Activated CD4-positive, alpha-beta memory T cell treated with anti-CD3 and anti-CD28 coated beads, Interleukin-2, amount 10 ng/mL, durations not matched to agents 7 days and 5 days (primary cell): Measurements from ENCODE around the gene CCNA1. TPM values are rescaled to one million over a fixed set of nuclear protein-coding genes. Genes with fewer than 3 reads are reported as not detected.

Source experiments
- CTCF ChIA-PET: fragments of 350-600 bp; sonication (Branson Sonifier 250); formaldehyde crosslinking; loops from one replicate; lab custom pipeline; 2021; ENCODE audit warnings: antibody characterized with exemption, inconsistent platforms; lab: Charles Lee
- POLR2A ChIA-PET: fragments of 350-600 bp; sonication (Branson Sonifier 250); formaldehyde crosslinking; loops from one replicate; lab custom pipeline; 2021; ENCODE audit warnings: antibody characterized with exemption; lab: Charles Lee
- DNase-seq: peaks from one replicate; pipeline ENCODE4 v3.0.0-alpha.2; 2020
- H3K27ac Mint-ChIP-seq: one replicate; pipeline ENCODE4 v1.8.0; 2021; ENCODE audit warnings: mild to moderate bottlenecking, mixed read lengths
- H3K27me3 Mint-ChIP-seq: one replicate; pipeline ENCODE4 v1.8.0; 2021; ENCODE audit warnings: mixed read lengths
- H3K36me3 Mint-ChIP-seq: one replicate; pipeline ENCODE4 v1.8.0; 2021; ENCODE audit warnings: low read depth, mixed read lengths
- H3K4me1 Mint-ChIP-seq: one replicate; pipeline ENCODE4 v1.8.0; 2021; ENCODE audit warnings: mixed read lengths
- H3K4me3 Mint-ChIP-seq: one replicate; pipeline ENCODE4 v1.8.0; 2021; ENCODE audit warnings: mild to moderate bottlenecking, mixed read lengths
- H3K9me3 Mint-ChIP-seq: one replicate; pipeline ENCODE4 v1.8.0; 2021; ENCODE audit warnings: mixed read lengths
- total RNA-seq, 2 experiments: library from RNA; stranded (reverse); gene quantifications; one replicate each; pipeline ENCODE4 v1.2.3, GENCODE V29; 2021

The CCNA1 gene
- total RNA-seq, 2 experiments from 2014 or later = 3.5 to 3.8 TPM

DNA sequence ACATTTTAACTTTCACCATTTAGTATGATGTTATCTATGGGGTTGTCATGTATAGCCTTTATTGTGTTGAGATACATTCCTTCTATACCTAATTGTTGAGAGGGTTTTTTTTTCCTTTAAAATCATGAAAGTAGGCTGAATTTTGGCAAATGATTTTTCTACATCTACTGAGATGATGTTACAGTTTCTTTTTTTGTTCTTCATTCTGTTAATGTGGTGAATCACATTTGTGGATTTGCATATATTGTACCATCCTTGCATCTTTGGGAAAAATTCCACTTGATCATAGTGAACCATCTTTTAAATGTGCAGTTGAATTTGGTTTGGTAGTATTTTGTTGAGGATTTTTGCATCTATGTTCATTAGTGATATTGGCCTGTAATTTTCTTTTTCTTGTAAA lies 29.2 kb downstream of the CCNA1 start:
- H3K4me1 Mint-ChIP-seq = no peaks in the 10 kb centered on the region
- peaks cover 14% of the 10 kb centered on the region for H3K27me3 Mint-ChIP-seq
- ChIA-PET CTCF (no interaction called here), POLR2A (no interaction called here)
- H3K36me3 Mint-ChIP-seq = no peaks in the 10 kb centered on the region
- H3K27ac Mint-ChIP-seq = no peak overlapping the region
- H3K4me3 Mint-ChIP-seq = no peak overlapping the region
- no peaks in the 10 kb centered on the region for H3K9me3 Mint-ChIP-seq
- no peak for DNase-seq

DNA sequence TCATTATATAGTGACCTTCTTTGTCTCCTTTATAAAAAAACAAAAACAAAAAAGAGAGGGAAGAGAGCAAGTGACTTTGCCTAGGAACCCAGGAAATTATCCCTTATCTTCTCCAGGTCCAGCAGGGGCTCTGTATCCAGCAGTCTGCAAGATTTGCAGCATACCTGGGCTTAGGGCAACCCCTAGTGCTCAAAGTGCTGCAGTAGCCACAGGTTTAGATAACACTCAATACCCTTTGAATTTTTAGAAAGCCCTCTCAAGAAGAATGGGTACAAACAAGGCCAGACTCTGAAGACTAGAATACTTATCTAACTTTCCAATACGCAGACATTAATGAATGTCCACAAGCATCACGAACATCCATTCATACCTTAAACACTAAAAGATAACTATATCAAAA lies 43.2 kb downstream of the CCNA1 start:
- Mint-ChIP-seq H3K27me3 (peaks cover 4% of the 10 kb centered on the region), H3K36me3 (no peaks in the 10 kb centered on the region), H3K9me3 (no peaks in the 10 kb centered on the region), H3K27ac (no peak overlapping the region), H3K4me1 (no peaks in the 10 kb centered on the region), H3K4me3 (no peak overlapping the region)
- CTCF ChIA-PET = no interaction called here
- DNase-seq = peak; percentile 16
- POLR2A ChIA-PET = no interaction called here

DNA sequence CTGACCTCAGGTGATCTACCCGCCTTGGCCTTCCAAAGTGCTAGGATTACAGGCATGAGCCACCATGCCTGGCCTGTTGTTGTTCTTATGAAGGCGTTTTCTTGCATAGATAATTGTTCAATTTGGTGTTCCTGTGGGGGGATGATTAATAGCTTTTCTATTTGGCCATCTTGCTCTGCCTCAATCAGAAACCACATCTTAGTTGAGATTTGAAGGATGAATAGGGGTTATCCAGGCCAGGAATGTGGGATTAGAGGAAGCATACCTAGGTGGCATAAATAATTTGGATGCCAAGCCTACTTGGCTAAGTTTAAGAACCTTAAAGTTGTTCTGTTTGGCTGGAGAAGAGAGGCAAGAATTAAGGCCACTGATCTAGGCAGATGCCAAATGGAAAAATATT lies 44.4 kb downstream of the CCNA1 start:
- H3K9me3 Mint-ChIP-seq = peaks cover 3% of the 10 kb centered on the region
- ChIA-PET CTCF (no interaction called here), POLR2A (no interaction called here)
- H3K27ac Mint-ChIP-seq = no peak overlapping the region
- no peaks in the 10 kb centered on the region for H3K4me1 Mint-ChIP-seq
- DNase-seq = no peak
- no peaks in the 10 kb centered on the region for H3K36me3 Mint-ChIP-seq
- no peak overlapping the region for H3K4me3 Mint-ChIP-seq
- peaks cover 4% of the 10 kb centered on the region for H3K27me3 Mint-ChIP-seq

DNA sequence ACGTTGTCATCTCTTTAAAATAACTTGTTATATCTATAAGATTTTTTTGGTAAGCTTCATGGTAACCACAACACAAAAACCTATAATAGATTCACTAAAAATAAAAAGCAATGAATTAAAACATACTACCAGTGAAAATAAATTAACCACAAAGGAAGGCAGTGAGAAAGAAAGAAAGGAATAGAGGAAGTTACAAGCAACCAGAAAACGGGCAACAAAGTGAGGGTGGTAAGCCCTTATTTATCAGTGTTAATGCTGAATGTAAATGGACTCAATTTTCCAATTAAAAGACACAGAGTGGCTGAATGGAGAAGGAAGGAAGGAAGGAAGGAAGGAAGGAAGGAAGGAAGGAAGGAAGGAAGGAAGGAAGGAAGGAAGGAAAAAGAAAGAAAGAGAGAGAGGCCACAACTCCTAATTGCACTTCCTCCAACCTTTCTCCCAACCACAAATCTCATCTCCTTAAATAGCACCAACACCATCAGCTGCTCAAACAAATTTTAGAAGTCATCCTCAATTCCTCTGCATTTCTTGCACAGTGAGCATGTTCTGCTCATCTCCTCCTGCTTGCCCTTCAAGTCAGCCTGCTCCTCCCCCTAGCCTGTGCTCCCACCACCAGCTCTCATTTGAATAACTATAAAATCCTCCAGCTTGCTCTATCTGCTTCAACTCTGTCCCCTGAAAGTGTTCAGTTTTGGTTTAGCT lies 48.6 kb downstream of the CCNA1 start:
- Mint-ChIP-seq H3K4me3 (no peak overlapping the region), H3K27ac (no peak overlapping the region), H3K9me3 (peaks cover 3% of the 10 kb centered on the region), H3K4me1 (no peaks in the 10 kb centered on the region), H3K36me3 (no peaks in the 10 kb centered on the region), H3K27me3 (no peaks in the 10 kb centered on the region)
- DNase-seq = no peak
- POLR2A ChIA-PET = no interaction called here
- CTCF ChIA-PET = no interaction called here

DNA sequence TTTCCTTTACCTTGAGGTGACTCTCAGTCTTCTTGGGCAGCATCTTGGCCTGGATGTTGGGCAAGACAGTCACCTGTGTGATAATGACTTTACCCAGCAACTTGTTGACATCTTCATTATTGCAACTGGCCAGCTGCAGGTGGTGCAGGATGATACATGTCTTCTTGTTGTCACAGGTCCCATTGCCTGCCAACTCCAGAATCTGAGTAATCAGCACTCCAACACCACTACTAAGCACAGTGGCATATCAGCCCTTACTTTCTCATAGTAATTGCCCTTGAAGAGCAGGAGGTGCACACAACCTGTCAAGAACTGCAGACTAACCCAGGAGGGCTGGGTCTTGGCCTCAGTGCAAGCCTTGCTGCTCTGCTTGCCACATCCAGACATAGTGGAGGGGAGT lies 57.8 kb downstream of the CCNA1 start:
- Mint-ChIP-seq H3K36me3 (no peaks in the 10 kb centered on the region), H3K27ac (no peak overlapping the region), H3K9me3 (no peaks in the 10 kb centered on the region), H3K27me3 (peaks cover 5% of the 10 kb centered on the region), H3K4me1 (no peaks in the 10 kb centered on the region), H3K4me3 (no peak overlapping the region)
- ChIA-PET CTCF (no interaction called here), POLR2A (no interaction called here)
- DNase-seq = no peak

Other genes starting within 250 kb of the CCNA1 start
- not detected for gene SOHLH2, start 217.9 kb upstream of the CCNA1 start, total RNA-seq
- under 1 TPM; 0.13 to 0.25 TPM for gene CCDC169, start 134.7 kb upstream of the CCNA1 start, total RNA-seq
- gene SPART, start 86.1 kb upstream of the CCNA1 start, total RNA-seq = 10 to 100 TPM; 23.6 to 24.0 TPM
- gene SERTM1, start 241.5 kb downstream of the CCNA1 start, total RNA-seq = not detected